Panc1 (cell line): ENCODE results near the gene RAB26. TPM values are rescaled to one million over a fixed set of nuclear protein-coding genes. Genes with fewer than 3 reads are reported as not detected.

Experiments used
- ATAC-seq: fragments of 200-7000 bp; cut with Tn5 transposase; 2 replicates; pipeline ENCODE4 v1.9.1; 2020; ENCODE audit warnings: mild to moderate bottlenecking, moderate library complexity
- BruUV-seq: library from RNA; stranded (reverse); fragments of 400-500 nt; replicated peaks from 2 replicates; lab custom pipeline; 2021; lab: Mats Ljungman, UMichigan
- CTCF ChIA-PET: fragments of 300-600 bp; sonication (Branson Sonifier 250); formaldehyde crosslinking; loops from one replicate; lab custom pipeline; 2022; ENCODE audit warnings: antibody characterized with exemption; lab: Charles Lee
- POLR2A ChIA-PET: fragments of 300-600 bp; sonication (Branson Sonifier 250); formaldehyde crosslinking; loops from one replicate; lab custom pipeline; 2022; ENCODE audit warnings: antibody characterized with exemption; lab: Charles Lee
- DNase-seq: peaks from one replicate; pipeline ENCODE4 v3.0.0-alpha.2; 2010; ENCODE audit warnings: low read depth, low spot score
- H3K27ac ChIP-seq: 2 replicates; pipeline ENCODE4 v1.5.1; 2011; ENCODE audit warnings: mild to moderate bottlenecking, low read length, inconsistent platforms
- H3K27me3 ChIP-seq: fragments of 200-500 bp; sonication (Bioruptor generic); 2 replicates; pipeline ENCODE4 v1.6.0; 2014; ENCODE audit warnings: low read length, inconsistent platforms; ENCODE audit not compliant: control insufficient read depth, insufficient read depth
- H3K36me3 ChIP-seq: fragments of 200-500 bp; sonication (Bioruptor generic); 2 replicates; pipeline ENCODE4 v1.5.1; 2014; ENCODE audit warnings: inconsistent platforms, mild to moderate bottlenecking, low read length, moderate library complexity; ENCODE audit not compliant: control insufficient read depth, insufficient read depth
- H3K4me1 ChIP-seq: 2 replicates; pipeline ENCODE4 v1.5.1; 2011; ENCODE audit warnings: inconsistent platforms, mild to moderate bottlenecking, low read length, moderate library complexity; ENCODE audit not compliant: control insufficient read depth, insufficient read depth
- H3K4me3 ChIP-seq, 2 experiments: 2 replicates each; pipeline ENCODE4 v1.5.1; 2011 to 2012; ENCODE audit warnings: low read depth in 2 of 2, low read length in 2 of 2, mild to moderate bottlenecking in 2 of 2, inconsistent platforms in 1 of 2, moderate library complexity in 1 of 2
- H3K9me3 ChIP-seq: fragments of 200-500 bp; sonication (Bioruptor generic); 2 replicates; pipeline ENCODE4 v1.5.1; 2014; ENCODE audit warnings: low read depth, mild to moderate bottlenecking, inconsistent platforms, low read length, moderate library complexity; ENCODE audit not compliant: control insufficient read depth, insufficient read depth
- POLR2AphosphoS5 ChIP-seq: IDR thresholded peaks from 2 replicates; pipeline ENCODE4 v1.6.1; 2012; ENCODE audit warnings: mild to moderate bottlenecking, low read depth, low read length, moderate library complexity
- REST ChIP-seq, 2 experiments: IDR thresholded peaks; 2 replicates each; pipeline ENCODE4 v1.6.1; 2011 to 2012; ENCODE audit warnings: low read depth in 2 of 2, control low read depth in 1 of 2, low read length in 1 of 2, mild to moderate bottlenecking in 1 of 2, moderate library complexity in 1 of 2; ENCODE audit not compliant: insufficient read depth in 1 of 2
- SIN3A ChIP-seq: IDR thresholded peaks from 2 replicates; pipeline ENCODE4 v1.6.1; 2012; ENCODE audit warnings: low read depth, mild to moderate bottlenecking, low read length, moderate library complexity, borderline replicate concordance; ENCODE audit not compliant: insufficient read depth
- TCF7L2 ChIP-seq: IDR thresholded peaks from 2 replicates; pipeline ENCODE4 v1.6.1; 2011; ENCODE audit warnings: mild to moderate bottlenecking, low read depth, low read length, inconsistent platforms
- in situ Hi-C: cut with HindIII; loops from 2 replicates; pipeline ENCODE4 v1.10.0; 2016; ENCODE audit warnings: low sequenced_read_pairs, low pct_unique_long_range_greater_than_20kb
- intact Hi-C: fragments of 100-400 bp; cut with micrococcal nuclease; formaldehyde crosslinking; loops from one replicate; pipeline ENCODE4 v1.10.0; 2022; ENCODE audit not compliant: unreplicated experiment
- total RNA-seq: library from RNA; stranded (reverse); gene quantifications from one replicate; pipeline ENCODE4 v1.2.1, GENCODE V29; 2021; ENCODE audit not compliant: unreplicated experiment
- TF ChIP-seq, protein P1 (sequence below): fragments of 450-650 bp; IDR thresholded peaks from 2 replicates; pipeline ENCODE4 v1.5.1; 2017; ENCODE audit warnings: mild to moderate bottlenecking

Gene RAB26
- total RNA-seq, 1 experiment from 2014 or later = 92.2 TPM

- BruUV-seq = no TSS peak
- Histone ChIP-seq H3K9me3 (no peaks in the 10 kb centered on the region), H3K4me3 (no peak overlapping the region), H3K27me3 (no peaks in the 10 kb centered on the region), H3K4me1 (peaks cover 5% of the 10 kb centered on the region), H3K27ac (no peak overlapping the region), H3K36me3 (no peaks in the 10 kb centered on the region)
- ChIA-PET POLR2A (interaction anchor here (0.6 kb wide), 1 partner anchor 12 kb away, joined by 5 read pairs; no protein-coding TSS in a partner anchor), CTCF (no interaction called here)
- TF ChIP-seq TCF7L2 (no peak), REST (IDR thresholded peaks at IDR 0.05; ENCODE audit: insufficient read depth in 1 of 2, low read depth in 2 of 2, low read length in 1 of 2) (no peak), SIN3A (no peak), POLR2AphosphoS5 (no peak)
- TF ChIP-seq, protein P1, sequence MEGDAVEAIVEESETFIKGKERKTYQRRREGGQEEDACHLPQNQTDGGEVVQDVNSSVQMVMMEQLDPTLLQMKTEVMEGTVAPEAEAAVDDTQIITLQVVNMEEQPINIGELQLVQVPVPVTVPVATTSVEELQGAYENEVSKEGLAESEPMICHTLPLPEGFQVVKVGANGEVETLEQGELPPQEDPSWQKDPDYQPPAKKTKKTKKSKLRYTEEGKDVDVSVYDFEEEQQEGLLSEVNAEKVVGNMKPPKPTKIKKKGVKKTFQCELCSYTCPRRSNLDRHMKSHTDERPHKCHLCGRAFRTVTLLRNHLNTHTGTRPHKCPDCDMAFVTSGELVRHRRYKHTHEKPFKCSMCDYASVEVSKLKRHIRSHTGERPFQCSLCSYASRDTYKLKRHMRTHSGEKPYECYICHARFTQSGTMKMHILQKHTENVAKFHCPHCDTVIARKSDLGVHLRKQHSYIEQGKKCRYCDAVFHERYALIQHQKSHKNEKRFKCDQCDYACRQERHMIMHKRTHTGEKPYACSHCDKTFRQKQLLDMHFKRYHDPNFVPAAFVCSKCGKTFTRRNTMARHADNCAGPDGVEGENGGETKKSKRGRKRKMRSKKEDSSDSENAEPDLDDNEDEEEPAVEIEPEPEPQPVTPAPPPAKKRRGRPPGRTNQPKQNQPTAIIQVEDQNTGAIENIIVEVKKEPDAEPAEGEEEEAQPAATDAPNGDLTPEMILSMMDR = no peak
- intact Hi-C loops = no loop called here
- DNase-seq (no peak), ATAC-seq (no peak)
- in situ Hi-C loops = no loop called here
Observed at GRCh38 chr16:2190659-2191445, 42.4 kb downstream of the RAB26 start.

GRCh38 chr16:2191446-2191706 lies 43.0 kb downstream of the RAB26 start:
- Histone ChIP-seq H3K36me3 (no peaks in the 10 kb centered on the region), H3K4me1 (peaks cover 5% of the 10 kb centered on the region), H3K9me3 (no peaks in the 10 kb centered on the region), H3K4me3 (no peak overlapping the region), H3K27ac (no peak overlapping the region), H3K27me3 (no peaks in the 10 kb centered on the region)
- no peak for ATAC-seq
- ChIA-PET CTCF (interaction anchor here (1.0 kb wide), 1 partner anchor 60 kb away, joined by 3 read pairs; the partner anchor contains the start of gene ECI1), POLR2A (interaction anchor here (0.6 kb wide), 1 partner anchor 11 kb away, joined by 5 read pairs; no protein-coding TSS in a partner anchor)
- TF ChIP-seq TCF7L2 = no peak
- no peak for TF ChIP-seq SIN3A
- TF ChIP-seq, protein P1 = no peak
- no peak for TF ChIP-seq REST (IDR thresholded peaks at IDR 0.05; ENCODE audit: insufficient read depth in 1 of 2, low read depth in 2 of 2, low read length in 1 of 2)
- no peak for TF ChIP-seq POLR2AphosphoS5
- intact Hi-C loops (no loop called here), in situ Hi-C loops (no loop called here)
- DNase-seq = no peak
- BruUV-seq = no TSS peak
